Measurements from ENCODE around the gene CRLF2. TPM values are rescaled to one million over a fixed set of nuclear protein-coding genes. Genes with fewer than 3 reads are reported as not detected.

The CRLF2 gene
- total and polyA plus RNA-seq, 2 of the 8 experiments (the other 6 are each of a cell fraction or from before 2014, with no cell fraction given), result 0.06 TPM; not detected in 1

GRCh38 chrX:1222531-1223241, 10.2 kb upstream of the CRLF2 start:
- peaks cover 12 to 13% of the 10 kb centered on the region in 2 experiments; a peak in 3 of 4 replicates for H3K9me3 ChIP-seq (ENCODE audit: insufficient read depth in 2 of 2, low read depth in 1 of 2, low read length in 1 of 2)
- POLR2A ChIA-PET (ENCODE audit: partially characterized antibody), result no interaction called here
- CTCF ChIA-PET (ENCODE audit: partially characterized antibody), result no interaction called here
- no peak for TF ChIP-seq BCL11A (IDR thresholded peaks at IDR 0.05; ENCODE audit: low read depth in 2 of 2, low read length in 2 of 2)
- TF ChIP-seq SP4 (IDR thresholded peaks at IDR 0.05; ENCODE audit: low read length), result no peak
- TF ChIP-seq FOSL1 (IDR thresholded peaks at IDR 0.05; ENCODE audit: insufficient read depth, low read depth, low read length), result no peak
- TF ChIP-seq EP300 (IDR thresholded peaks at IDR 0.05; ENCODE audit: borderline replicate concordance in 1 of 2, low read depth in 2 of 2, low read length in 2 of 2), result no peak
- TF ChIP-seq CHD1 (IDR thresholded peaks at IDR 0.05; ENCODE audit: low read depth, low read length), result no peak
- TF ChIP-seq ZNF274 (IDR thresholded peaks at IDR 0.05; ENCODE audit: borderline replicate concordance, extremely low read depth, low read length), result no peak
- no peak for TF ChIP-seq TBP (IDR thresholded peaks at IDR 0.05; ENCODE audit: low read depth, low read length)
- no peak for TF ChIP-seq YY1 (IDR thresholded peaks at IDR 0.05; ENCODE audit: low read depth, low read length)
- no peak for TF ChIP-seq JUND (IDR thresholded peaks at IDR 0.05; ENCODE audit: low read length)
- TF ChIP-seq RAD21 (IDR thresholded peaks at IDR 0.05 in 1 of 2, conservative IDR thresholded peaks at IDR 0.05 in 1 of 2; ENCODE audit: low read depth in 2 of 2, low read length in 2 of 2), result no peak
- TF ChIP-seq MAFK (IDR thresholded peaks at IDR 0.05; ENCODE audit: low read depth, low read length), result no peak
- no peak for TF ChIP-seq E2F6 (IDR thresholded peaks at IDR 0.05)

More at GRCh38 chrX:1222531-1223241, 10.2 kb upstream of the CRLF2 start:
- no peak for FAIRE-seq
- no peak overlapping the region for H2BK12ac ChIP-seq (ENCODE audit: low read depth, low read length)
- H2BK5ac ChIP-seq (ENCODE audit: low read depth, low read length), result no peak overlapping the region
- H3K79me2 ChIP-seq (ENCODE audit: control insufficient read depth in 1 of 2, insufficient read depth in 2 of 2, low read length in 2 of 2), result no peaks in the 10 kb centered on the region
- peaks cover 19% of the 10 kb centered on the region; the same call in 1 of the 2 replicates for H3K23me2 ChIP-seq (ENCODE audit: low read depth, low read length)
- H3K23ac ChIP-seq (ENCODE audit: insufficient read length), result no peak overlapping the region
- H4K5ac ChIP-seq (ENCODE audit: insufficient read length, low read depth, low read length), result no peak overlapping the region
- H3K4me3 ChIP-seq (ENCODE audit: extremely low read depth in 1 of 4, insufficient read depth in 2 of 4, low read depth in 3 of 4, low read length in 4 of 4), result no peak overlapping the region
- 0 out of 8 replicates have a peak, but pooled peaks cover 0 to 5% (median 0%) of the 10 kb centered on the region in 4 experiments for H3K36me3 ChIP-seq (ENCODE audit: control insufficient read depth in 2 of 4, insufficient read depth in 4 of 4, low read length in 3 of 4)
- no peaks in the 10 kb centered on the region; a peak in 2 of 7 replicates for H3K27me3 ChIP-seq (replicated peaks in 1 of 4; ENCODE audit: control insufficient read depth in 3 of 4, extremely low read depth in 1 of 4, insufficient read depth in 3 of 4, low read length in 3 of 4)
- 89% methylated on average over 17 of the region's 17 CpGs; no CpG with 5 or more reads in 1 of the 2 experiments for WGBS, 2 experiments (ENCODE audit: extremely low coverage in 1 of 2, insufficient coverage in 1 of 2, insufficient read length in 1 of 2, insufficient replicate concordance in 2 of 2, low coverage in 1 of 2, low lambda C conversion rate in 2 of 2, missing lambda C conversion rate in 1 of 2)
- H3K27ac ChIP-seq (ENCODE audit: low read depth, low read length), result no peak overlapping the region
- no peak overlapping the region for H4K8ac ChIP-seq (ENCODE audit: extremely low read depth, insufficient read depth, low read length)
- H3K9ac ChIP-seq (replicated peaks in 1 of 4; ENCODE audit: extremely low read depth in 1 of 4, low read depth in 3 of 4, low read length in 3 of 4), result no peak overlapping the region
- H3K4ac ChIP-seq (replicated peaks; ENCODE audit: insufficient read length, low read depth, low read length), result no peak overlapping the region
- H3K4me2 ChIP-seq (ENCODE audit: insufficient read depth in 1 of 2, low read depth in 2 of 2, low read length in 2 of 2), result no peak overlapping the region
- H4K20me1 ChIP-seq (replicated peaks in 1 of 2; ENCODE audit: control insufficient read depth in 1 of 2, insufficient read depth in 2 of 2, low read length in 2 of 2), result peaks cover 0 to 2% of the 10 kb centered on the region in 2 experiments
- H3K4me1 ChIP-seq (replicated peaks in 1 of 4; ENCODE audit: control insufficient read depth in 3 of 4, insufficient read depth in 4 of 4, low read length in 3 of 4), result peaks cover 0 to 2% (median 0%) of the 10 kb centered on the region in 4 experiments; a peak in 1 of 7 replicates
- no peak overlapping the region for H3K18ac ChIP-seq (ENCODE audit: extremely low read depth, low read length)
- H2AFZ ChIP-seq (ENCODE audit: low read length), result no peak overlapping the region
- H3K14ac ChIP-seq (ENCODE audit: insufficient read length), result no peak overlapping the region
- H4K91ac ChIP-seq (replicated peaks; ENCODE audit: insufficient read length, low read length), result no peak overlapping the region
- H2BK15ac ChIP-seq (ENCODE audit: low read length), result no peak overlapping the region
- no peak overlapping the region for H2BK120ac ChIP-seq (replicated peaks; ENCODE audit: low read depth, low read length)
- no peak overlapping the region for H2BK20ac ChIP-seq (ENCODE audit: low read length)
- no peak overlapping the region for H2AK5ac ChIP-seq (ENCODE audit: low read depth, low read length)
- no peak for DNase-seq (ENCODE audit: low read depth in 1 of 2, low spot score in 2 of 2)
- H3K56ac ChIP-seq (replicated peaks; ENCODE audit: insufficient read length, low read depth, low read length), result no peak overlapping the region
- no peaks in the 10 kb centered on the region for H3K79me1 ChIP-seq (ENCODE audit: low read depth, low read length)
